Retina (tissue), 1 donor: ENCODE results near the gene NDC80.
A peak's percentile ranks its signal among the peaks of the same experiment; 100 is the strongest.
"Not testable (repeated sequence)": the region's sequence is repeated elsewhere in the genome, so short reads cannot be mapped to it uniquely, and the experiment has no call there.

Experiments used
- DNase-seq: peaks from one replicate; pipeline ENCODE4 v3.0.0-alpha.2; 2016

NDC80 gene

GRCh38 chr18:2636126-2636631 is 64.8 kb downstream of the NDC80 start:
- DNase-seq, result no peak

- no peak for DNase-seq
Observed at GRCh38 chr18:2641638-2642037, 70.3 kb downstream of the NDC80 start.

GRCh38 chr18:2642771-2643170 is 71.4 kb downstream of the NDC80 start:
- no peak for DNase-seq

- DNase-seq, result no peak
Observed at GRCh38 chr18:2644535-2644934, 73.2 kb downstream of the NDC80 start.

GRCh38 chr18:2651981-2652380 is 80.6 kb downstream of the NDC80 start:
- no peak for DNase-seq

GRCh38 chr18:2653467-2653866 is 82.1 kb downstream of the NDC80 start:
- DNase-seq, result no peak

- DNase-seq, result peak; percentile 29
Observed at GRCh38 chr18:2654169-2654927, 83.0 kb downstream of the NDC80 start.

DNA sequence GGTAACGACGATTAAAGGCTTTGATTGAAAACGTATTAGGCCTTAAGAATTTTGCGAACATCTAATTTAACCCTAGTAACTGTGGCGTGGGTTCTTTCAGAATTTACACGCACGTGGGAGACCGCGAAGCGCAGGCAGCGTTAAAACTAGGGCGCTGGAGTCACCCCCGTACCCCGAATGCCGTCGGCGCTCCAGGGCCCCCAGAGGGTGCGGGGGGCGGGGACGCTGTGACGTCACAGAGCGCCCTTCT is 83.5 kb downstream of the NDC80 start:
- DNase-seq, result no peak

DNA sequence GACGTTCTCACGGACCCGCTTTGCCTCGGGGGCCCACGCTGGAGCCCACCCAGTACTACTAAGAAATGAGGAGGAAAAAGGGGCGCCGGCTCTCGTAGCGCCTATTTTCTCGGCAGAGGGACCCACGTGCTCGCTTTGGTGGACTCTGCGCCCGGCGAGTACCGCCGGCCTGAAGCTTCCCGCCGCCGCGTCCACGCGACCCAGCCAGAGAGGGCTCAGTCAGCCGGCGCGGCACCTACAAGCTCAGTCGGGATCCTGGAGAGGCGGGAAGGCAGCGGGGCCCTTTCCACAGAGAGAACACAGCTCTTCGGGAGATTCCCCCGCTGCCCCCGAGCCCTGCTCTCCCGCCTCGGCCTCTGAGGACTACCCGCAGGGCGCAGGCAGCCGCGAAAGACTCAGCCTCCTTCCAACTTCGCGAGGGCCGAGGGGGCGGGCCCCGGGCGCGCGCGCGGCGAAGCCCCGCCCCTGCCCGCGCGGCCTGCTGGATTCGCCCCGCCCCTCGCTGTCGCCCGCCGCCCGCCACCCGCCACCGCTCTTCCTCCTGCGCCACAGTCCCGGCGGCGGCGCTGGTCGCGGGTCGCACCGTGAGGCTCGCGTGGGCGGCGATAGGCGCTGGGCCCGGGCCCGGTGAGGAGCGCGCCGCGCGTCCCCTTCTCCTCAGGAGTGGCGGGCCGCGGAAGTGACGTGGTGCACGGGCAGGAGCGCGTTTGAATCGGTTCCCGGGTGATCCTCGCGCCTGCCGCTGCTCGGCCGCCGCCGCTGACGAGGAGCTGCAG is 84.0 kb downstream of the NDC80 start, which contains the start of gene SMCHD1:
Gene SMCHD1, plus strand, starts transcription at position 549 of the 776 bp plus-strand sequence. CDS start 350 bp downstream, outside the sequence.
- DNase-seq, result peak; percentile 95

DNA sequence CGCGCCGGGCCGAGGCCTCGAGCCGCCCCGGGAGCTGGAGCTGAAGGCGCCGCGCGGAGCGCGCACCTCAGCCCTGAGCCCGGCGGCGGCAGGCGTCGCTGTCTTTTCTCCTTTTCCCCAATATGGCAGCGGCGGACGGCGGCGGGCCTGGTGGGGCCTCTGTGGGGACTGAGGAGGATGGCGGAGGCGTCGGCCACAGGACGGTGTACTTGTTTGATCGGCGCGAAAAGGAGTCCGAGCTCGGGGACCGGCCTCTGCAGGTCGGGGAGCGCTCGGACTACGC is 84.5 kb downstream of the NDC80 start:
- peak; percentile 87 for DNase-seq

DNA sequence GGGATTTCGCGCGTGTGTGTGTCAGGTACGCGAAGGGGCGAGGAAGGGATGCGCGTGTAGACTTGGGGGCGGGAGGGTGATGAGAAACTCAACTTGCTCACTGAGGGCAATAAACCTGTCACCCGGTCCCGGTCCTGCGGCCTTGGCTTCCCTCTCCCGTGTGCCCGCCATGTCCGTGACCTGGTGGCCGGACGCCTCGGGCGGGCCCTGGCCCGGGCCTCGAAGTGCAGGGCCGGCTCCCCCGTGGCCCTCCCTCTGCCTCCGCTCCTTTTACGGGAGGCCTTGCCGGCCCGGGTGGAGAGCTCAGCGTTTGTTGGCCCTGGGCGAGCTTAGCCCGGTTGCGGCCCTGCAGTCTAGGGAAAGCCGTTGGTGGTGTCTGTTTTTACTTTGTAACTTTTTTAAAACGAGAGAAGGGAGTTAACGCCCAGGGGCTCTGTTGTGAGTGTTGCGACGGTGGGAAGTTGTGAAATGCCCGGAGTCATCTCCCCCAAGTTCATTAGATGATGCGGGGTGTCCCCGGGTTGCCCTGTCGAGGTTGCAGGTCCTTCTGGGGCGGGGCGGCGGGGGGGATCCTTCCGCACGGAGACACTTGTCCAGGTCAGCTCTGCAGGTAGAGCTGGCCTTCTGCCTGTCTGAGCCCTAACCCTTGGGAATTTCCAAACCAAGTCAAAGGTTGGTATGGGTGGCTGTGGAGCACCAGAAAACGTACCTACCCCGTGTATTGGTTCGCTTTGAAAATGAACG is 85.1 kb downstream of the NDC80 start:
- peak; percentile 83 for DNase-seq

- no peak for DNase-seq
Observed at GRCh38 chr18:2656981-2657512, 85.7 kb downstream of the NDC80 start.

GRCh38 chr18:2657788-2658458 is 86.6 kb downstream of the NDC80 start:
- DNase-seq, result no peak

DNA sequence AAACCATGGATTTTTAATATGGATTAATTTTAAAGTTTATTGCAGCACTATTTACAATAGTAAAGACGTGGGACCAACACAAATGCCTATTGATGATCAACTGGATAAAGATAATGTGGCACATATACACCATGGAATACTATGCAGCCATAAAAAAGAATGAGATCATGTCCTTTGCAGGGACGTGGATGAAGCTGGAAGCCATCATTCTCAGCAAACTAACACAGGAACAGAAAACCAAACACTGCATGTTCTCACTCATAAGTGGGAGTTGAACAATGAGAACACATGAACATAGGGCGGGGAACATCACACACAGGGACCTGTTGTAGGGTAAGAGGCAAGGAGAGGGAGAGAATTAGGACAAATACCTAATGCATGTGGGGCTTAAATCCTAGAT is 89.5 kb downstream of the NDC80 start:
- not testable (repeated sequence) for DNase-seq

GRCh38 chr18:2662288-2662687 is 90.9 kb downstream of the NDC80 start:
- DNase-seq, result not testable (repeated sequence)

- no peak for DNase-seq
Observed at GRCh38 chr18:2662990-2663389, 91.6 kb downstream of the NDC80 start.
